Measurements from ENCODE around the gene GYG2.
"Not testable (repeated sequence)": the region's sequence is repeated elsewhere in the genome, so short reads cannot be mapped to it uniquely, and the experiment has no call there.

The GYG2 gene

DNA sequence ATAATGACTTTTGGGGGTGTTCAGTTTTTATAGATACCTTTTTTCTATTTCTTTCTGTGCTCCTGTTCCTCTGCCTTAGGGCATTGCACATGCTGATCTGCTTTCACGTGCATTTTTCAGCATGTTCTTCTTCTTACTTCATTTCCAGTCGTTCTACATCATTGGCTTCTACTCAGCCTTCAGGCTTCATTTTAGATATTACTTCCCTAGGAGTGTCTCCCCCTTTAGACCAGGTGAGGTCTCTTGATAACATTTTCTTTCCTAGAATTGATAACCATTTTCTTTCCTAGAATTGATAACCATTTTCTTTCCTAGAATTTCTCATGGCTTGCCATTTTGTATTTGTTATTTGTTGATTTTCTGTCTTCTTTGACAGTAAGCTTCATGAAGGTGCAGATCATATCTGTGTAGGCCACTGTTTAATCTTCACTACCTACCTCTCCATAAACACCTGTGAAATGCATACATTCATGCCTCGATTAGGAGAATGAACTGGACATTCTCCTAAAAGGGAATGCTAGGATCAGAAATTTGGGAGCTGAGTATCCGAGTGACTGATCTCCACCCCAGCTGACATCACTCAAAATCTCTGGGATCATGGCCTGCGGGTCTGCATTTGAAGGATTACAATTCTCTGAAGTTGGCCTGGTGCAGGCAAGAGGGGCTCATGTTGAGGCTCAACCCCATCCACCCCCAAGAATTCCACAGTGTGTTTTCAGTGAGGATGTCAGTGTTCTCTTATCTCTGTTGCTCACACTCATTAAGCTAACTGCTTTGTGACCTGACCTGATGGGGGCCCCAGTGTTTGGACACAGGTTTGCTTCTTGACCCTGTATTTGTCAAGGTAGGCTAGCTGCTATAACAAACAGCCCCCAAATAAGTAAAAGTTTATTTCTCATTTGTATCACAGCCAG lies 45.7 kb downstream of the GYG2 start:
- no peak for DNase-seq

GRCh38 chrX:2875136-2875481 lies 46.4 kb downstream of the GYG2 start:
- DNase-seq: no peak

DNA sequence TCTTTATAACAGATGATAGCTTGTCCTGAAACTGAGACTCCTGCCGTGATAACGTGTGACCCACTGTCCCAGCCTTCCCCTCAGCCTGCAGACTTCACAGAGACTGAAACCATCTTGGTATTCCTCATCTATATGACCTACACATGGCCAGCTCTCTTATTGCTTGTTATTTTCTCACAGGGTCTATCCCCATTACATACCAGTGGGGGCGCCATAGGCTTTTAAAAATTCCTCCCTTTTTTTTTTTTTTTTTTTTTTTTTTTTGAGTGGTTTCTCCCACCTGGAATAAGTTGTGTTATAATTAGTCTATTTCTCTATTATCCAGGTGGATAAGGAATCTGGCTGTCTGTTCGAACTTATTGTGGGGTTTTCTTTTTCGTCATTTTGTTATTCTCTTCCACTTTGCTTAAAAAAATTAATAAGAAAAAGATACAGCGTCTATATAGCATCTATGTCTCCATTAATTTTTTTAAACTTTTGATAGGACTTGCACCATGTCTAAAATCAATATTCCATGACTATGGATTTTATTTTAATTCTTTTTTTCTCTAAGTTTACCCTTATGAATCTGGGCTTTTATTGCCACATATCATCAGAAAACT lies 47.2 kb downstream of the GYG2 start:
- no peak for DNase-seq

- no peak for DNase-seq
These were observed 49.8 kb downstream of the GYG2 start for GRCh38 chrX:2878563-2878962.

- no peak for DNase-seq
These were observed 50.9 kb downstream of the GYG2 start for GRCh38 chrX:2879670-2880069.

DNA sequence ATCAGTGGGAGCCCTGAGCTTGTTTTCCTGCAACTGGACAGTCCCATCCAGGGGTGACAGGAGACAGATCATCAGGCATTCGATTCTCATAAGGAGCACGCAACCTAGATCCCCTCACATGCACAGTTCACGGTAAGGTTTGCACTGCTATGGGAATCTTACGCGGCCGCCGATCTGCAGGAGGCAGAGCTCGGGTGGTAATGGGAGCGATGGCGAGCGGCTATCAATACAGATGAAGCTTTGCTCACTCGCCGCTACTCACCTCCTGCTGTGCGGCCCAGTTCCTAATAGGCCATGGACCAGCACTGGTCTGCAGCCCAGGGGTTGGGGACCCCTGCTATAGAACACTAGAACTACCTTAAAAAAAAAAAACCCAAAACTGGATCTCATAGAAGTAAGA lies 55.0 kb downstream of the GYG2 start:
- DNase-seq: no peak

DNA sequence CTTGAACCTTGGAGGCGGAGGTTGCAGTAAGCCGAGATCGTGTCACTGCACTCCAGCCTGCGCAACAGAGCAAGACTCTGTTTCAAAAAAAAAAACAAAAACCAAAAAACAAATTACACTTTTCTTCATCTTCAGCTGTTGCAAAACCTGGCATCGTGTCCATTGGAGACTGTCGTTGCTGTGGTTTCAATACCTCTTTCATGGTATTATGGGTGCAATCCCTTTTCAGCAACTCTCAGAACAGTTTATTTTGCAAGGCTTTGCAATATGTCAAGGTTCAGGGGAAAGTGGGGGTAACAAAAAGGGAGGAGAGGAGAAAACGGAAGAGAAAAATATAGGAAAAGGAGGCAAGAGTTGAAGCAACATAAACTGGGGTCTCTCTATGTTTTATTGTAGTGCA lies 59.6 kb downstream of the GYG2 start:
- no peak for DNase-seq

GRCh38 chrX:2889045-2889605 lies 60.4 kb downstream of the GYG2 start:
- DNase-seq: no peak

DNA sequence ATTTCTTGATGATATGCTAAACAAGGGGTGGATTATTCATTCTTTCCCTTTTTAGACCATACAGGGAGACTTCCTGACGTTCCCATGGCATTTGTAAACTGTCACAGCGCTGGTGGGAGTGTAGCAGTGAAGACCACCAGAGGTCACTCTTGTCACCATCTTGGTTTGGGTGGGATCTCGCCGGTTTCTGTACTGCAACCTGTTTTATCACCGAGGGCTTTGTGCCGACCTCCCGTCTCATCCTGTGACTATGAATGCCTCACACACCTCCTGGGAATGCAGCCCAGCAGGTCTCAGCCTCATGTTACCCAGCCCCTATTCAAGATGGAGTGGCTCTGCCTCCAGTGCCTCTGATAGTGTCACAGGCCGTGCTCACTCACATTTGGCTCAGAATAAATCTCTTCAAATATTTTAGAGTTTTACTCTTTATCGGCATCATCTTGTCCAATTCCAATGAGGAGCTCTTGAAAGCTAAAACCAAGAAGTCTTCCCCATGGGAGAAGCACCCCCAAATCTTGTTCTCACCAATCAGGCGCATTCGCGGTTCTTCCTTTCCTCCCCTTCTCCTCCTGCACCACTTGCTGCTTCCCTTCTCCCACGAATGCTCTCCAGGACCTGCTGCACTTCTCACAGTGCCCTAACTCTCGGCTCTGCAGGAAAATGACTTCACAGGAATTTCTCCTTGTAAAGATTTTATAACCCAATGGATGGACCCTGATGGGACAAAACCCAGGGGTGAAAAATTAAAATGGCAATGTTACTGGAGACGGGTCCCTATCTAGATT lies 61.2 kb downstream of the GYG2 start:
- peak; percentile 24 for DNase-seq

GRCh38 chrX:2890536-2891460 lies 62.1 kb downstream of the GYG2 start:
- not testable (repeated sequence) for DNase-seq

GRCh38 chrX:2892816-2893215 lies 64.1 kb downstream of the GYG2 start:
- DNase-seq: no peak

- DNase-seq: peak; percentile 47
These were observed 66.2 kb downstream of the GYG2 start for GRCh38 chrX:2894885-2895292.

GRCh38 chrX:2897311-2897689 lies 68.6 kb downstream of the GYG2 start:
- no peak for DNase-seq

GRCh38 chrX:2897690-2898623 lies 69.2 kb downstream of the GYG2 start:
- not testable (repeated sequence) for DNase-seq

GRCh38 chrX:2898846-2899512 lies 70.2 kb downstream of the GYG2 start:
- no peak for DNase-seq

- peak; percentile 10 for DNase-seq
These were observed 72.8 kb downstream of the GYG2 start for GRCh38 chrX:2901367-2902036.

DNA sequence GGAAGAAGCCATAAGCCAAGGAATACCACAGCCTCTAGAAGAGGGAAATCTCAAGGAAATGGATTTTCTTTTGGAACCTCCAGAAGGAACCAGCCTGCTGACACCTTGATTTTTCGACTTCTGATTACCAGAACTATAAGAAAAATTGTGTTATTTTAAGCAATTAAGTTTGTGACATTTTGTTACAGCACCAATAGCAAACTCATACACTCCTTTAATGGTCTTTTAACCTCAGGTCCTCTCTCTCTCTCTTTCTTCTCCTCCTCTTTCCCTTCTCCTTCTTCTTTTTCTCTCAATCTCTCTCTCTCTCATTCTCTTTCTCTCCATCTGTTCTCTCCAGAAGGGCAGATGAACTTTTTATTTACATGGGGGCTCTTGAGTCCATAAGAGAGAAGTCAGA lies 74.1 kb downstream of the GYG2 start:
- DNase-seq: no peak

GRCh38 chrX:2903366-2903765 lies 74.6 kb downstream of the GYG2 start:
- no peak for DNase-seq

DNA sequence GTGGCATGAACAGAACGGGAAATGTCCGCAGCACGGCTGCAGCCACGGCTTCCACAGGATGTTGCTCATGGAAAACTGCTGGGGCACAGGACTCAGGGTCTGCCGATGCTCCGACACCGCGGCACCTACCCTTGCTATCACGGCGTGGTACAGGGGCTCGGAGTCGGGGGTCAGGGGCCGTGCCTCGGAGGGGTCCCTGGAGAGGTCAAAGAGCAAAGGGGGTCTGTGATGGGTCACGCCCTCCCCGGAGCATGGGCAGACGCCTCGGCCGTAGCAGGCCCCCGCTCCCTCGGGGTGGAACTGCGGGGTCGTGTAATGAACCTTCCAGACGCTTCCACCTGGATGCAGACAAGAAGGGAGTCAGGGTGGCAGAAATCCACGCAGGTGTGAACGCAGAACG lies 78.6 kb downstream of the GYG2 start:
- DNase-seq: no peak

- DNase-seq: no peak
These were observed 79.5 kb downstream of the GYG2 start for GRCh38 chrX:2908125-2908685.
